ENCODE data around the gene FOXI1. TPM values are rescaled to one million over a fixed set of nuclear protein-coding genes. Genes with fewer than 3 reads are reported as not detected.

Gene FOXI1
- total RNA-seq, 4 donors from 2014 or later = not detected

- TF ChIP-seq EP300 (IDR thresholded peaks at IDR 0.05) (no peak), POLR2AphosphoS5 (IDR thresholded peaks at IDR 0.05) (no peak), POLR2A (IDR thresholded peaks at IDR 0.05) (no peak), CTCF (IDR thresholded peaks at IDR 0.05) (no peak)
- no peak for ATAC-seq
Measured at GRCh38 chr5:170112876-170113521, 7.3 kb downstream of the FOXI1 start.

GRCh38 chr5:170113522-170113900 is 7.8 kb downstream of the FOXI1 start:
- TF ChIP-seq CTCF (IDR thresholded peaks at IDR 0.05) = no peak
- no peak for TF ChIP-seq POLR2AphosphoS5 (IDR thresholded peaks at IDR 0.05)
- no peak for TF ChIP-seq POLR2A (IDR thresholded peaks at IDR 0.05)
- no peak for TF ChIP-seq EP300 (IDR thresholded peaks at IDR 0.05)
- no peaks in the 10 kb centered on the region for H3K9me3 ChIP-seq
- no peak overlapping the region for H3K27ac ChIP-seq
- no peaks in the 10 kb centered on the region for H3K27me3 ChIP-seq
- no peak overlapping the region for H3K4me3 ChIP-seq
- H3K4me1 ChIP-seq = no peaks in the 10 kb centered on the region
- WGBS, 2 donors (ENCODE audit: low coverage in 1 of 2) = 60 to 65% methylated on average over 1 to 2 of the region's 3 CpGs
- ATAC-seq = no peak
- no peaks in the 10 kb centered on the region for H3K36me3 ChIP-seq

More at GRCh38 chr5:170112876-170113521, 7.3 kb downstream of the FOXI1 start:
- H3K36me3 ChIP-seq = no peaks in the 10 kb centered on the region
- H3K4me1 ChIP-seq = no peaks in the 10 kb centered on the region
- H3K9me3 ChIP-seq = no peaks in the 10 kb centered on the region
- no peak overlapping the region for H3K27ac ChIP-seq
- 73 to 85% methylated on average over 4 to 5 of the region's 6 CpGs for WGBS, 2 donors (ENCODE audit: low coverage in 1 of 2)
- no peak overlapping the region for H3K4me3 ChIP-seq
- H3K27me3 ChIP-seq = no peaks in the 10 kb centered on the region

- 79% methylated on average over 3 of the region's 7 CpGs; no CpG with 5 or more reads in 1 of the 2 donors for WGBS, 2 donors (ENCODE audit: low coverage in 1 of 2)
- no peaks in the 10 kb centered on the region for H3K36me3 ChIP-seq
Measured at GRCh38 chr5:170114271-170114670, 8.6 kb downstream of the FOXI1 start.

GRCh38 chr5:170115925-170116324 is 10.2 kb downstream of the FOXI1 start:
- Histone ChIP-seq H3K9me3 (no peaks in the 10 kb centered on the region), H3K27ac (no peak overlapping the region), H3K4me1 (no peaks in the 10 kb centered on the region), H3K27me3 (no peaks in the 10 kb centered on the region), H3K36me3 (no peaks in the 10 kb centered on the region), H3K4me3 (no peak overlapping the region)
- no peak for ATAC-seq
- 93 to 100% methylated on average over 1 to 2 of the region's 2 CpGs for WGBS, 2 donors (ENCODE audit: low coverage in 1 of 2)
- TF ChIP-seq POLR2AphosphoS5 (IDR thresholded peaks at IDR 0.05) (no peak), EP300 (IDR thresholded peaks at IDR 0.05) (no peak), CTCF (IDR thresholded peaks at IDR 0.05) (no peak), POLR2A (IDR thresholded peaks at IDR 0.05) (no peak)

More at GRCh38 chr5:170114271-170114670, 8.6 kb downstream of the FOXI1 start:
- TF ChIP-seq POLR2AphosphoS5 (IDR thresholded peaks at IDR 0.05) = no peak
- no peak for TF ChIP-seq POLR2A (IDR thresholded peaks at IDR 0.05)
- no peak for TF ChIP-seq EP300 (IDR thresholded peaks at IDR 0.05)
- TF ChIP-seq CTCF (IDR thresholded peaks at IDR 0.05) = no peak
- Histone ChIP-seq H3K4me1 (no peaks in the 10 kb centered on the region), H3K4me3 (no peak overlapping the region), H3K27ac (no peak overlapping the region), H3K9me3 (no peaks in the 10 kb centered on the region), H3K27me3 (no peaks in the 10 kb centered on the region)
- no peak for ATAC-seq

- Histone ChIP-seq H3K27ac (no peak overlapping the region), H3K27me3 (no peaks in the 10 kb centered on the region), H3K4me3 (no peak overlapping the region), H3K4me1 (no peaks in the 10 kb centered on the region), H3K36me3 (no peaks in the 10 kb centered on the region), H3K9me3 (no peaks in the 10 kb centered on the region)
- 83 to 100% methylated on average over 1 of the region's 2 CpGs for WGBS, 2 donors (ENCODE audit: low coverage in 1 of 2)
- ATAC-seq = no peak
- TF ChIP-seq POLR2A (IDR thresholded peaks at IDR 0.05) (no peak), CTCF (IDR thresholded peaks at IDR 0.05) (no peak), EP300 (IDR thresholded peaks at IDR 0.05) (no peak), POLR2AphosphoS5 (IDR thresholded peaks at IDR 0.05) (no peak)
Measured at GRCh38 chr5:170117736-170118135, 12.0 kb downstream of the FOXI1 start.

Measured in gastroesophageal sphincter (tissue), 4 donors.